ENCODE data around the gene TMBIM4.

The TMBIM4 gene

GRCh38 chr12:66140731-66141130 lies 29.1 kb downstream of the TMBIM4 start:
- DNase-seq (ENCODE audit: low read depth), result no peak

GRCh38 chr12:66139328-66139727 lies 30.5 kb downstream of the TMBIM4 start:
- no peak for DNase-seq (ENCODE audit: low read depth)

GRCh38 chr12:66137937-66138336 lies 31.9 kb downstream of the TMBIM4 start:
- no peak for DNase-seq (ENCODE audit: low read depth)

- DNase-seq (ENCODE audit: low read depth), result peak; percentile 49
Measured at GRCh38 chr12:66132408-66132807, 37.4 kb downstream of the TMBIM4 start.

- no peak for DNase-seq (ENCODE audit: low read depth)
Measured at GRCh38 chr12:66131067-66131688, 38.6 kb downstream of the TMBIM4 start.

- peak; percentile 68 for DNase-seq (ENCODE audit: low read depth)
Measured at GRCh38 chr12:66130267-66131066, 39.3 kb downstream of the TMBIM4 start, which contains the start of gene LLPH. Gene LLPH (minus strand): TSS chr12:66130750. CDS start chr12:66129106, 1,644 bp downstream.

GRCh38 chr12:66129934-66130266 lies 39.9 kb downstream of the TMBIM4 start:
- no peak for DNase-seq (ENCODE audit: low read depth)

GRCh38 chr12:66127650-66128049 lies 42.1 kb downstream of the TMBIM4 start:
- DNase-seq (ENCODE audit: low read depth), result no peak

GRCh38 chr12:66120477-66120876 lies 49.3 kb downstream of the TMBIM4 start:
- DNase-seq (ENCODE audit: low read depth), result no peak

GRCh38 chr12:66119870-66120241 lies 49.9 kb downstream of the TMBIM4 start:
- no peak for DNase-seq (ENCODE audit: low read depth)

- DNase-seq (ENCODE audit: low read depth), result no peak
Measured at GRCh38 chr12:66119229-66119869, 50.4 kb downstream of the TMBIM4 start.

GRCh38 chr12:66118240-66118891 lies 51.4 kb downstream of the TMBIM4 start:
- no peak for DNase-seq (ENCODE audit: low read depth)

- no peak for DNase-seq (ENCODE audit: low read depth)
Measured at GRCh38 chr12:66117242-66117641, 52.6 kb downstream of the TMBIM4 start.

GRCh38 chr12:66115071-66115600 lies 54.7 kb downstream of the TMBIM4 start:
- no peak for DNase-seq (ENCODE audit: low read depth)

GRCh38 chr12:66113471-66113870 lies 56.3 kb downstream of the TMBIM4 start:
- DNase-seq (ENCODE audit: low read depth), result no peak

- no peak for DNase-seq (ENCODE audit: low read depth)
Measured at GRCh38 chr12:66111605-66112004, 58.2 kb downstream of the TMBIM4 start.

GRCh38 chr12:66109056-66109455 lies 60.7 kb downstream of the TMBIM4 start:
- DNase-seq (ENCODE audit: low read depth), result no peak

- no peak for DNase-seq (ENCODE audit: low read depth)
Measured at GRCh38 chr12:66108386-66108785, 61.4 kb downstream of the TMBIM4 start.

- peak; percentile 80 for DNase-seq (ENCODE audit: low read depth)
Measured at GRCh38 chr12:66107451-66107915, 62.3 kb downstream of the TMBIM4 start.

- DNase-seq (ENCODE audit: low read depth), result no peak
Measured at GRCh38 chr12:66103016-66103913, 66.5 kb downstream of the TMBIM4 start.

Data from HS-27A (cell line).